ENCODE measurements around the gene BPIFB2. TPM values are rescaled to one million over a fixed set of nuclear protein-coding genes. Genes with fewer than 3 reads are reported as not detected.

BPIFB2 gene
- total RNA-seq, 3 donors from 2014 or later = 0.98 to 1.0 TPM; not detected in 1

DNA sequence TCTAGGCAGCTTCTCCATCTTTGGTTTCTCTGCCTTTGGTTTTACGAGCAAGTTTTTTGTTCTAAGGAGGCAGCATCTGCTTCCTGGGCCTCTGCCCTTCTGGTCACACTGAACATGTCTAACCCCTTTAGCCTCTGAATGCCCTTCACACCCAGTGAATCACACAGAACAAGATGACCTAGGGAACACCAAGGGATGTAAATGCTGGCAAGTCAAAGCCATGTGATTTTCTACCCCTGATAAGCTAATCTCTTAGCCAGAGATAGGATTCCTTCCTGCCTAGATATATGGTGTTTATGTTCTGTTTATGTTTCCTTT lies 16.7 kb downstream of the BPIFB2 start:
- Histone ChIP-seq H3K27me3 (no peaks in the 10 kb centered on the region), H3K4me1 (no peaks in the 10 kb centered on the region), H3K9me3 (no peaks in the 10 kb centered on the region), H3K36me3 (no peaks in the 10 kb centered on the region), H3K27ac (no peak overlapping the region), H3K4me3 (no peak overlapping the region)
- DNase-seq (ENCODE audit: low spot score in 2 of 2) = no peak
- intact Hi-C loops (cut with DNase I; ENCODE audit: low total_unique reads) = no loop called here
- no peak for TF ChIP-seq POLR2A (IDR thresholded peaks at IDR 0.05)
- TF ChIP-seq, protein P1, sequence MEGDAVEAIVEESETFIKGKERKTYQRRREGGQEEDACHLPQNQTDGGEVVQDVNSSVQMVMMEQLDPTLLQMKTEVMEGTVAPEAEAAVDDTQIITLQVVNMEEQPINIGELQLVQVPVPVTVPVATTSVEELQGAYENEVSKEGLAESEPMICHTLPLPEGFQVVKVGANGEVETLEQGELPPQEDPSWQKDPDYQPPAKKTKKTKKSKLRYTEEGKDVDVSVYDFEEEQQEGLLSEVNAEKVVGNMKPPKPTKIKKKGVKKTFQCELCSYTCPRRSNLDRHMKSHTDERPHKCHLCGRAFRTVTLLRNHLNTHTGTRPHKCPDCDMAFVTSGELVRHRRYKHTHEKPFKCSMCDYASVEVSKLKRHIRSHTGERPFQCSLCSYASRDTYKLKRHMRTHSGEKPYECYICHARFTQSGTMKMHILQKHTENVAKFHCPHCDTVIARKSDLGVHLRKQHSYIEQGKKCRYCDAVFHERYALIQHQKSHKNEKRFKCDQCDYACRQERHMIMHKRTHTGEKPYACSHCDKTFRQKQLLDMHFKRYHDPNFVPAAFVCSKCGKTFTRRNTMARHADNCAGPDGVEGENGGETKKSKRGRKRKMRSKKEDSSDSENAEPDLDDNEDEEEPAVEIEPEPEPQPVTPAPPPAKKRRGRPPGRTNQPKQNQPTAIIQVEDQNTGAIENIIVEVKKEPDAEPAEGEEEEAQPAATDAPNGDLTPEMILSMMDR (IDR thresholded peaks at IDR 0.05) = no peak
- TF ChIP-seq POLR2AphosphoS5 (IDR thresholded peaks at IDR 0.05) = no peak

DNA sequence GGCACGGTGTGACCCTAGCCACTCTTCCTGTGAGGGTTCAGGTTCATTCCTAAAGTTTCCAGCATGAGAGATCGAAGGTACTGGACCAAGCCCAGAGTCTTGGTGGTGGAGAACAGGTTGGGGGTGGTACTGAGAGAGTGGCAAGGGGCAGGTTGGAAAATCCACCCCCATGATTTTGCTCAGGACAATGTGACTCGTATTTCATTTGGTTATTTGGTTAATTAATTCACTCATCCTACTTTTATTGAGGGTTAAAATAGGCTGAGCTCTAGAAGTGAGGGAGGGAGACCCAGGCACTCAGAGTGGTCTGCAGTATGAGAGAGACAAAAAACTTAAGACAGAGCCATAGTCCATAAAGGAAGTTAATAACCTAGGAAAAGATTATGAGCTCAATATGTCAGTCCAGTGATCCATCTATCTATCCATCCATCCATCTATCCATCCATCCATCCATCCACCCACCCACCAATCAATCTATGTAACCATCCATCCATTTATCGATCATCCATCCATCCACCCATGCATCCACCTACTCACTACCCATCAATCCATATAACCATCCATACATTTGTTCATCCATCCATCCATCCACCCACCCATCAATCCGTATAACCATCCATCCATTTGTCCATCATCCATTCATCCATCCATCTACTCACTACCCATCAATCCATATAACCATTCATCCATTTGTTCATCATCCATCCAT lies 17.3 kb downstream of the BPIFB2 start:
- no peak for DNase-seq (ENCODE audit: low spot score in 2 of 2)
- intact Hi-C loops (cut with DNase I; ENCODE audit: low total_unique reads) = no loop called here
- Histone ChIP-seq H3K4me1 (no peaks in the 10 kb centered on the region), H3K9me3 (no peaks in the 10 kb centered on the region), H3K27me3 (peaks cover 0 to 2% of the 10 kb centered on the region in 2 donors), H3K4me3 (no peak overlapping the region), H3K36me3 (no peaks in the 10 kb centered on the region), H3K27ac (no peak overlapping the region)
- TF ChIP-seq POLR2A (IDR thresholded peaks at IDR 0.05) (no peak), POLR2AphosphoS5 (IDR thresholded peaks at IDR 0.05) (no peak)
- TF ChIP-seq, protein P1 (IDR thresholded peaks at IDR 0.05) = no peak

DNA sequence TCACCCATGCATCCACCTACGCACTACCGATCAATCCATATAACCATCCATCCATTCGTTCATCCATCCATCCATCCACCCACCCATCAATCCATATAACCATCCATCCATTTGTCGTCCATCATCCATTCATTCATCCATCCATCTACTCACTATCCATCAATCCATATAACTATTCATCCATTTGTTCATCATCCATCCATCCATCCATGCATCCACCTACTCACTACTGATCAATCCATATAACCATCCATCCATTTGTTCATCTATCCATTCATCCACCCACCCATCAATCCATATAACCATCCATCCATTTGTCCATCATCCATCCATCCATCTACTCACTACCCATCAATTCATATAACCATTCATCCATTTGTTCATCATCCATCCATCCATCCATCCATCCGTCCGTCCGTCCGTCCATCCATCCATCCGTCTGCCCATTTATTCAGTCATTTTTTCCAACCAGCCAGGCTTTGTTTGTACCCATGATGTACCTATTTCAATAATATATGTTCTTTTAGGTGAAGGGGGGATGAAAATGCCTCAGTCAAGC lies 17.9 kb downstream of the BPIFB2 start:
- H3K36me3 ChIP-seq = no peaks in the 10 kb centered on the region
- H3K4me3 ChIP-seq = no peak overlapping the region
- H3K9me3 ChIP-seq = no peaks in the 10 kb centered on the region
- no peak overlapping the region for H3K27ac ChIP-seq
- TF ChIP-seq POLR2A (IDR thresholded peaks at IDR 0.05) = no peak
- TF ChIP-seq POLR2AphosphoS5 (IDR thresholded peaks at IDR 0.05) = no peak
- TF ChIP-seq, protein P1 (IDR thresholded peaks at IDR 0.05) = no peak
- no peak for DNase-seq (ENCODE audit: low spot score in 2 of 2)
- intact Hi-C loops (cut with DNase I; ENCODE audit: low total_unique reads) = no loop called here
- H3K27me3 ChIP-seq = peaks cover 0 to 3% of the 10 kb centered on the region in 2 donors
- H3K4me1 ChIP-seq = no peaks in the 10 kb centered on the region

DNA sequence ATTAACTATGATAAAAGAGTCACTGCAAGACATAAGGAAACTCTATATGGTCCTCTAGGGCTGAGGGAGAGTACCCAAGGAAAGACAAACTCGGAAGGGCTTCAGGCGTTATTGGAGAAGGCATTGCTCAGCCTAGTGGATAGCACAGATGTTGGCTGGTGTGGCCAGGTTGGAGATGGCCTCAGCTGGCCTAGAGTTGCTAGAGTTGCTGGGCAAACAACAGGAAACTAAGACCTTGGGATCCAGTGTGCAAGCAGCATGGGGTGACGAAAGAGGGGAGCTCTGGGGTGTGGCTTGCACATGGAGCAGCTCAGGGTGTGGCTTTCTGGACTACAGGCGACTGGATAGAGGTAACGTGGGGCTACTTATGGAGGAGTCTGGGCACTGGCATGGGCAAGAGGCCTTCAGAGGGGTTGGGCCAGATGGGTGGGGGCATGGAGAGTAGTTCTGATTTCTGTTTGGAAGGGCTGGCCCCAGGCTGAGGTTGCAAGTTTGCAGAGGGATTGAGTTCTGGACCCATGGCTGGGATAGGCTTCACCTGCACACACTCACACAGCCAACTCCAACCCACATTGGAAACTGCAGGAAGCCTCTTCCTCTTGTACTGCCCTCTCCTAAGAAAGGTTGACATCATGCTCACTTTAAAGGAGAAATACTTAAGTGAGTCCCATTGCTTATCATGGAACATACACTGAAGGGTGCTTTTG lies 18.7 kb downstream of the BPIFB2 start:
- TF ChIP-seq POLR2A (IDR thresholded peaks at IDR 0.05) = no peak
- TF ChIP-seq, protein P1 (IDR thresholded peaks at IDR 0.05) = no peak
- no peak for TF ChIP-seq POLR2AphosphoS5 (IDR thresholded peaks at IDR 0.05)
- intact Hi-C loops (cut with DNase I; ENCODE audit: low total_unique reads) = no loop called here
- Histone ChIP-seq H3K4me1 (no peaks in the 10 kb centered on the region), H3K36me3 (no peaks in the 10 kb centered on the region), H3K4me3 (no peak overlapping the region), H3K27ac (no peak overlapping the region), H3K9me3 (no peaks in the 10 kb centered on the region), H3K27me3 (peaks cover 0 to 3% of the 10 kb centered on the region in 2 donors)
- DNase-seq (ENCODE audit: low spot score in 2 of 2) = no peak
